Ovary (tissue), 3 donors: ENCODE measurements around the gene MGAT5.

Experiments used
- CTCF ChIP-seq, 3 donors: fragments of 450-650 bp in 2 of 3; fragments of 200-600 bp in 1 of 3; IDR thresholded peaks; one replicate each; pipeline versions ENCODE4 v1.5.1 to v1.8.0; 2016 to 2022; ENCODE audit warnings: antibody characterized with exemption in 3 of 3, mild to moderate bottlenecking in 1 of 3
- EP300 ChIP-seq: sonication (generic); formaldehyde crosslinking; IDR thresholded peaks from one replicate; pipeline ENCODE4 v1.6.1; 2017; ENCODE audit warnings: antibody characterized with exemption
- POLR2A ChIP-seq: fragments of 450-650 bp; IDR thresholded peaks from one replicate; pipeline ENCODE4 v1.6.1; 2017; ENCODE audit warnings: antibody characterized with exemption, mild to moderate bottlenecking, moderate library complexity
- donor health status: DM: no; HTN: no; CAD: no.

- no peak for TF ChIP-seq POLR2A
- no peak for TF ChIP-seq CTCF (IDR thresholded peaks at IDR 0.05)
- no peak for TF ChIP-seq EP300
Observed at GRCh38 chr2:134391751-134392160, 137.9 kb downstream of the MGAT5 start.
